ENCODE data around the gene GPRASP3. TPM values are rescaled to one million over a fixed set of nuclear protein-coding genes. Genes with fewer than 3 reads are reported as not detected.
A peak's percentile ranks its signal among the peaks of the same experiment; 100 is the strongest.

Gene GPRASP3
- polyA plus RNA-seq, 1 donor from 2014 or later: 16.4 TPM

DNA sequence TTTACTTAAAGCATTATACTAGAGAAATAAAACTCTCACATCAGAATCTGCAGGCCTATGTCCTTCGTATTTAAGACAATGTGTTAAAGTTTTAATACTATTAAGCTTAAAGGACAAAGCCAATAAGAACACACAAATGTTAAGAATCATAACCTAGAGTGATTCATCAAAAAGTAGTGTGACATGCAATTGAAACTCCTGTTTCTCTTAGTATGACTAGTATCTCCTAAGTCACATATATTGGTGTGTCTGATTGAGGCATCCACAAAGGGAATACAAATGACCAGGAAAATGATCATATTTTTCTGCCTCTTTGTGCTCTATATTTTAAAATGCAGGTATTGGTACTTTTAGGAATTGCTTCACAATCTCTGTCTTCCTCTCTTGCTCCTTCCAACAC, 23.8 kb downstream of the GPRASP3 start:
- no peaks in the 10 kb centered on the region for H3K79me2 ChIP-seq (replicated peaks; ENCODE audit: insufficient read depth, low read length)
- H3K9me2 ChIP-seq (ENCODE audit: insufficient read depth, low read length): no peaks in the 10 kb centered on the region
- H3K4me3 ChIP-seq (ENCODE audit: low read length): no peak overlapping the region
- H2AFZ ChIP-seq (ENCODE audit: low read depth, low read length): no peak overlapping the region
- no peaks in the 10 kb centered on the region for H3F3A ChIP-seq (ENCODE audit: insufficient read depth, low read length, poor library complexity, severe bottlenecking)
- H3K27me3 ChIP-seq (ENCODE audit: insufficient read depth, low read depth, low read length): no peaks in the 10 kb centered on the region
- no peak overlapping the region for H3K27ac ChIP-seq (ENCODE audit: low read length)
- H3K36me3 ChIP-seq (ENCODE audit: insufficient read depth, low read length): no peaks in the 10 kb centered on the region
- no peak overlapping the region for H3K9ac ChIP-seq (ENCODE audit: low read length)
- H3K9me3 ChIP-seq (ENCODE audit: low read length): no peaks in the 10 kb centered on the region
- no peak overlapping the region for H3K4me2 ChIP-seq (ENCODE audit: low read length)
- no peak for TF ChIP-seq REST (IDR thresholded peaks at IDR 0.05; ENCODE audit: borderline replicate concordance)
- no peak for TF ChIP-seq TAF1 (IDR thresholded peaks at IDR 0.05; ENCODE audit: low read depth)
- no peak for TF ChIP-seq CTCF (IDR thresholded peaks at IDR 0.05; ENCODE audit: poor library complexity, severe bottlenecking)
- TF ChIP-seq EP300 (conservative IDR thresholded peaks at IDR 0.05; ENCODE audit: poor library complexity, severe bottlenecking): no peak
- no peak for TF ChIP-seq EZH2 (IDR thresholded peaks at IDR 0.05; ENCODE audit: borderline replicate concordance, insufficient read depth, low read length, poor library complexity, severe bottlenecking)
- no peak for TF ChIP-seq MXI1 (conservative IDR thresholded peaks at IDR 0.05; ENCODE audit: poor library complexity, severe bottlenecking)
- no peak for TF ChIP-seq POLR2AphosphoS5 (IDR thresholded peaks at IDR 0.05)
- TF ChIP-seq RAD21 (conservative IDR thresholded peaks at IDR 0.05): no peak
- no peaks in the 10 kb centered on the region for H4K20me1 ChIP-seq (ENCODE audit: insufficient read depth)

- H3K27ac ChIP-seq (ENCODE audit: low read length): no peak overlapping the region
- no peaks in the 10 kb centered on the region for H3K9me2 ChIP-seq (ENCODE audit: insufficient read depth, low read length)
- no peak overlapping the region for H2AFZ ChIP-seq (ENCODE audit: low read depth, low read length)
- no peaks in the 10 kb centered on the region for H4K20me1 ChIP-seq (ENCODE audit: insufficient read depth)
- no peaks in the 10 kb centered on the region for H3K27me3 ChIP-seq (ENCODE audit: insufficient read depth, low read depth, low read length)
- H3K4me3 ChIP-seq (ENCODE audit: low read length): peak overlapping the region; percentile 67
- no peaks in the 10 kb centered on the region for H3K79me2 ChIP-seq (replicated peaks; ENCODE audit: insufficient read depth, low read length)
- TF ChIP-seq RAD21 (conservative IDR thresholded peaks at IDR 0.05) (no peak), POLR2AphosphoS5 (IDR thresholded peaks at IDR 0.05) (no peak), SMC3 (conservative IDR thresholded peaks at IDR 0.05; ENCODE audit: poor library complexity) (no peak)
- H3K36me3 ChIP-seq (ENCODE audit: insufficient read depth, low read length): no peaks in the 10 kb centered on the region
- no peaks in the 10 kb centered on the region for H3F3A ChIP-seq (ENCODE audit: insufficient read depth, low read length, poor library complexity, severe bottlenecking)
- no peaks in the 10 kb centered on the region for H3K9me3 ChIP-seq (ENCODE audit: low read length)
- no peak overlapping the region for H3K4me2 ChIP-seq (ENCODE audit: low read length)
- no peak overlapping the region for H3K9ac ChIP-seq (ENCODE audit: low read length)
Observed at GRCh38 chrX:102745513-102745856, 24.9 kb downstream of the GPRASP3 start.

Data from neural cell (in vitro differentiated cells).